ENCODE results near the gene MYO15A. TPM values are rescaled to one million over a fixed set of nuclear protein-coding genes. Genes with fewer than 3 reads are reported as not detected.

Gene MYO15A
- total RNA-seq, 4 donors from 2014 or later = 1.1 to 4.2 (median 1.2) TPM

DNA sequence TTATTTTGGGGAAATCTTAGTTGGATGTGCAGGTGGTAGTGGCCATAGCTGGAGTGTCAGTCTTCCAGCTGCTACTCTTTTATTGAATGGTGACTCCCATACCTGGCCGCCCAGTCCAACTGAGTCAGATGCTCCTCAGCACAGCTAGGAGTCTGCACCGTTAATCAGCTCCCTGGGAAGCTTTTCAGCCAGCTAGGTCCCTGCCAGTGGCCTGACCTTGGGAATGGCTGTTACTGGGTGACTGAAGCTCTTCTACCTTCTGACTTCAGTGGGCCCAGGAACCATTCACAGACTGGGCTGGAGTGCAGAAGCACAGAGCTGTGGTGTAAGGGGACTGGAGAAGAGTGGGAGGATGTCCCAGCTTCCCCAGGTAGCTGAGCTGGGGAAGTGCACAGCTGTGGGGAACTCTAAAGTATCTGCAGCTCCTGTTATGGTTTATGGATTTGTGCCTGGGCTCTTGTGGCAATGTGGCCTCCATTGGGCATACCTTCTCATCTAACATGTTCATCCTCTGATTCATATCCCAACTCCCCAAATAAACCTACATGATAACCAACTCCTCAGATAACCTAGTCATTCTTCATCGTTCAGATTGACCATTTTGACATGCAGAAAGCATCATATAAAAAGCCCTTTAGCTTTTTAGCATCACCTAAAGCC is 89.1 kb downstream of the MYO15A start:
- no peak overlapping the region for H3K4me3 ChIP-seq
- H3K9me3 ChIP-seq = no peaks in the 10 kb centered on the region
- in situ Hi-C loops (cut with MboI; ENCODE audit: low pct_ligation_motif_present in 1 of 4, low pct_unique_long_range_greater_than_20kb in 1 of 4, low sequenced_read_pairs in 3 of 4) (no loop called here), intact Hi-C loops (cut with DNase I; ENCODE audit: low total_unique reads) (no loop called here)
- H3K27me3 ChIP-seq = no peaks in the 10 kb centered on the region
- no peak for DNase-seq
- 33 to 83% methylated on average over 1 to 3 of the region's 3 CpGs for WGBS, 2 donors (ENCODE audit: low coverage in 1 of 2)
- no peak overlapping the region for H3K27ac ChIP-seq
- H3K4me1 ChIP-seq = peaks cover 0 to 14% (median 8%) of the 10 kb centered on the region in 4 donors
- peaks cover 0 to 36% (median 13%) of the 10 kb centered on the region in 4 donors for H3K36me3 ChIP-seq
- no peak for TF ChIP-seq POLR2A (IDR thresholded peaks at IDR 0.05)
- TF ChIP-seq EP300 (IDR thresholded peaks at IDR 0.05; ENCODE audit: low read depth) = no peak
- TF ChIP-seq, protein P1, sequence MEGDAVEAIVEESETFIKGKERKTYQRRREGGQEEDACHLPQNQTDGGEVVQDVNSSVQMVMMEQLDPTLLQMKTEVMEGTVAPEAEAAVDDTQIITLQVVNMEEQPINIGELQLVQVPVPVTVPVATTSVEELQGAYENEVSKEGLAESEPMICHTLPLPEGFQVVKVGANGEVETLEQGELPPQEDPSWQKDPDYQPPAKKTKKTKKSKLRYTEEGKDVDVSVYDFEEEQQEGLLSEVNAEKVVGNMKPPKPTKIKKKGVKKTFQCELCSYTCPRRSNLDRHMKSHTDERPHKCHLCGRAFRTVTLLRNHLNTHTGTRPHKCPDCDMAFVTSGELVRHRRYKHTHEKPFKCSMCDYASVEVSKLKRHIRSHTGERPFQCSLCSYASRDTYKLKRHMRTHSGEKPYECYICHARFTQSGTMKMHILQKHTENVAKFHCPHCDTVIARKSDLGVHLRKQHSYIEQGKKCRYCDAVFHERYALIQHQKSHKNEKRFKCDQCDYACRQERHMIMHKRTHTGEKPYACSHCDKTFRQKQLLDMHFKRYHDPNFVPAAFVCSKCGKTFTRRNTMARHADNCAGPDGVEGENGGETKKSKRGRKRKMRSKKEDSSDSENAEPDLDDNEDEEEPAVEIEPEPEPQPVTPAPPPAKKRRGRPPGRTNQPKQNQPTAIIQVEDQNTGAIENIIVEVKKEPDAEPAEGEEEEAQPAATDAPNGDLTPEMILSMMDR (IDR thresholded peaks at IDR 0.05) = no peak
- no peak for TF ChIP-seq POLR2AphosphoS5 (IDR thresholded peaks at IDR 0.05)

DNA sequence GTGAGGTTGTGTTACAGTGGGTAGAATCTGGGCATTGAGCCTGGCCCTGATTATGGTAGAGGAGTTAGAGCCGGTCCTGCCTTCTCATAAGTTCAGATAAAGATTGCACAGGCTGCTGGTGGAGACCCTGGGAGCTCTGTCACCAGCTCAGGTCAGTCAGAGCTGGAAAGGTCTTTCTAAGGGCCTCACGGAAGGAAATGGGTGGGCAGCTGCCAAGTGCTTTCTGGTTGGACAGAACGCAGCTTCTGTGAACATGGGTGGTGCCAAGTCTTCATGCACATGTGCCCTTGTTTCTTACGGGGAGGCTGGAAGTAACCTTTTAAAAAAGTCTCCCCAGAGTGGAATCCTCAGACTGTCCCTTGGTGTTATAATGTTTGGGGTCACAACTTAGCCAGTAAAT is 90.0 kb downstream of the MYO15A start:
- no peak overlapping the region for H3K27ac ChIP-seq
- H3K27me3 ChIP-seq = no peaks in the 10 kb centered on the region
- H3K36me3 ChIP-seq = peaks cover 0 to 39% (median 13%) of the 10 kb centered on the region in 4 donors
- TF ChIP-seq POLR2AphosphoS5 (IDR thresholded peaks at IDR 0.05) (no peak), POLR2A (IDR thresholded peaks at IDR 0.05) (no peak), EP300 (IDR thresholded peaks at IDR 0.05; ENCODE audit: low read depth) (no peak)
- TF ChIP-seq, protein P1 (IDR thresholded peaks at IDR 0.05) = no peak
- no peaks in the 10 kb centered on the region for H3K9me3 ChIP-seq
- H3K4me1 ChIP-seq = peaks cover 0 to 14% (median 8%) of the 10 kb centered on the region in 4 donors
- WGBS, 2 donors (ENCODE audit: low coverage in 1 of 2) = 56 to 73% methylated on average over 2 to 4 of the region's 4 CpGs
- no peak overlapping the region for H3K4me3 ChIP-seq
- in situ Hi-C loops (cut with MboI; ENCODE audit: low pct_ligation_motif_present in 1 of 4, low pct_unique_long_range_greater_than_20kb in 1 of 4, low sequenced_read_pairs in 3 of 4) (no loop called here), intact Hi-C loops (cut with DNase I; ENCODE audit: low total_unique reads) (no loop called here)
- no peak for DNase-seq

DNA sequence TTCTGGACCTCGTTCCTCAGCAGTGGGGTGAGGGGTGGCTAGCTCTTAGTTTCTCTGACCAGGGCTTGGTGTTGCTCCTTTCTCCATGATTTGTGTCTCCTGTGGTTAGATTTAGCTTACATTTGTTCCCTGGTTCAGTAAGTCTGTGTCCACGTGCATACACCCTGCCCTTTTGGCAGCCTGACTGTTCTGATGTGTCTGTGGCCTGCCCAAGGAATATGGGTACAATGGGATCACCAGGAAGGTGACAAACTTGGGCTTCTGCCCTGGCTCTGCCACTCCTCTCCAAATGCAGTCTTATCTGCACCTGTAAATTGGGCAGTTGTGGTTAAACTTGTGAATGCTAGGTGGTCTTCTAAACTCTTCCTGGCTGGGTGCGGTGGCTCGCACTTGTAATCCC is 92.6 kb downstream of the MYO15A start:
- WGBS, 2 donors (ENCODE audit: low coverage in 1 of 2) = 88% methylated on average over 4 of the region's 4 CpGs; no CpG with 5 or more reads in 1 of the 2 donors
- Histone ChIP-seq H3K9me3 (no peaks in the 10 kb centered on the region), H3K4me3 (no peak overlapping the region), H3K27me3 (no peaks in the 10 kb centered on the region), H3K36me3 (peaks cover 0 to 27% (median 8%) of the 10 kb centered on the region in 4 donors), H3K4me1 (peaks cover 0 to 14% (median 5%) of the 10 kb centered on the region in 4 donors), H3K27ac (no peak overlapping the region)
- in situ Hi-C loops (cut with MboI; ENCODE audit: low pct_ligation_motif_present in 1 of 4, low pct_unique_long_range_greater_than_20kb in 1 of 4, low sequenced_read_pairs in 3 of 4) = no loop called here
- TF ChIP-seq EP300 (IDR thresholded peaks at IDR 0.05; ENCODE audit: low read depth) (no peak), POLR2AphosphoS5 (IDR thresholded peaks at IDR 0.05) (no peak), POLR2A (IDR thresholded peaks at IDR 0.05) (no peak)
- TF ChIP-seq, protein P1 (IDR thresholded peaks at IDR 0.05) = no peak
- no peak for DNase-seq
- intact Hi-C loops (cut with DNase I; ENCODE audit: low total_unique reads) = loop anchor here (10.0 kb wide), 1 partner anchor 56 kb away; no protein-coding TSS in a partner anchor

DNA sequence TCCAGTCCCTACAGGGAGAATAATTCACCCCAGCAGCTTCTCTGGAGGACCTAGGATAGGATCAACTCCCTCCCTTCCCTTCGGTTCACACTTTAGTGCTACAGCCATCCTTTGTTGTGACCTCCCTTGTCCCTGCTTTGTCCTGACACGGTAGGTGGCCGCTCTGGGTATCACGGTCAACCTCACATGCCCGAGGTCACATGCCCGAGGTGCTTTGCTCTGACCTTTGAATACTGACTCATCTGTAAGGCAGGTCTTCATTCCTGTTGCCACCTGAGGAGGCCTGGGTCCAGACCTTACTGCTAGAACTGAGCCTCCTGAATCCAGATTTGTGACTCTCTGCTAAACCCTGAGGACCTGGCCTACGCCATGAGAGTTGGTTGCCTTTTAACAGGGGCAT is 94.8 kb downstream of the MYO15A start:
- TF ChIP-seq EP300 (IDR thresholded peaks at IDR 0.05; ENCODE audit: low read depth) (no peak), POLR2A (IDR thresholded peaks at IDR 0.05) (no peak), POLR2AphosphoS5 (IDR thresholded peaks at IDR 0.05) (no peak)
- TF ChIP-seq, protein P1 (IDR thresholded peaks at IDR 0.05) = no peak
- H3K36me3 ChIP-seq = peaks cover 0 to 28% (median 11%) of the 10 kb centered on the region in 4 donors
- H3K4me3 ChIP-seq = no peak overlapping the region
- H3K4me1 ChIP-seq = peaks cover 0 to 9% (median 0%) of the 10 kb centered on the region in 4 donors
- 62 to 84% methylated on average over 5 to 7 of the region's 7 CpGs for WGBS, 2 donors (ENCODE audit: low coverage in 1 of 2)
- H3K27ac ChIP-seq = no peak overlapping the region
- in situ Hi-C loops (cut with MboI; ENCODE audit: low pct_ligation_motif_present in 1 of 4, low pct_unique_long_range_greater_than_20kb in 1 of 4, low sequenced_read_pairs in 3 of 4) = no loop called here
- H3K27me3 ChIP-seq = no peaks in the 10 kb centered on the region
- no peaks in the 10 kb centered on the region for H3K9me3 ChIP-seq
- no peak for DNase-seq
- intact Hi-C loops (cut with DNase I; ENCODE audit: low total_unique reads) = loop anchor here (10.0 kb wide), 1 partner anchor 59 kb away; no protein-coding TSS in a partner anchor
